Cardiac septum (tissue), 1 donor: ENCODE measurements around the gene SULT1E1. TPM values are rescaled to one million over a fixed set of nuclear protein-coding genes. Genes with fewer than 3 reads are reported as not detected.

Experiments used
- DNase-seq: peaks from one replicate; pipeline ENCODE4 v3.0.0-alpha.2; 2020; ENCODE audit warnings: low spot score
- intact Hi-C: fragments of 100-400 bp; cut with DNase I; formaldehyde crosslinking; loops from one replicate; pipeline ENCODE4 v1.14.0; 2022
- long read RNA-seq: library from polyadenylated mRNA; unstranded; transcript quantifications from one replicate; pipeline ENCODE4 v2.0.0, GENCODE V29; 2021
- total RNA-seq: library from RNA; stranded (reverse); fragmentation: NEBNext Ultra II Directional; extraction: Animal tissue kit (Norgen Biotek cat#: 25700); gene quantifications from one replicate; pipeline ENCODE4 v1.2.1, GENCODE V29; 2021
- donor health status: DM: no; HTN: no; CAD: no.

SULT1E1 gene
- not detected for total RNA-seq
- long read RNA-seq, result 0 reads

- intact Hi-C loops, result no loop called here
- DNase-seq, result no peak
Measured at GRCh38 chr4:69860052-69860451, at the start of gene SULT1E1. SULT1E1 (minus strand) TSS chr4:69860145; CDS start chr4:69857644, 2,501 bp downstream.

GRCh38 chr4:69909195-69909594, 49.2 kb upstream of the SULT1E1 start:
- DNase-seq, result no peak
- intact Hi-C loops, result no loop called here

GRCh38 chr4:69907151-69907550, 47.2 kb upstream of the SULT1E1 start:
- no peak for DNase-seq
- intact Hi-C loops, result no loop called here

GRCh38 chr4:69896530-69897116, 36.7 kb upstream of the SULT1E1 start:
- no peak for DNase-seq
- intact Hi-C loops, result no loop called here

- DNase-seq, result no peak
- intact Hi-C loops, result no loop called here
Measured at GRCh38 chr4:69894721-69895120, 34.8 kb upstream of the SULT1E1 start.

- intact Hi-C loops, result no loop called here
- DNase-seq, result no peak
Measured at GRCh38 chr4:69894186-69894585, 34.2 kb upstream of the SULT1E1 start.

GRCh38 chr4:69888336-69888735, 28.4 kb upstream of the SULT1E1 start:
- intact Hi-C loops, result no loop called here
- DNase-seq, result no peak

- intact Hi-C loops, result loop anchor here (5.0 kb wide), 1 partner anchor 195 kb away; no protein-coding TSS in a partner anchor
- DNase-seq, result no peak
Measured at GRCh38 chr4:69882150-69882549, 22.2 kb upstream of the SULT1E1 start.

GRCh38 chr4:69881173-69881773, 21.3 kb upstream of the SULT1E1 start:
- intact Hi-C loops, result loop anchor here (5.0 kb wide), 1 partner anchor 194 kb away; no protein-coding TSS in a partner anchor
- DNase-seq, result no peak

GRCh38 chr4:69878250-69878649, 18.3 kb upstream of the SULT1E1 start:
- DNase-seq, result no peak

GRCh38 chr4:69877453-69877852, 17.5 kb upstream of the SULT1E1 start:
- DNase-seq, result no peak
- intact Hi-C loops, result no loop called here

More at GRCh38 chr4:69878250-69878649, 18.3 kb upstream of the SULT1E1 start:
- intact Hi-C loops, result no loop called here

GRCh38 chr4:69876071-69876470, 16.1 kb upstream of the SULT1E1 start:
- intact Hi-C loops, result no loop called here
- DNase-seq, result no peak

- intact Hi-C loops, result no loop called here
- DNase-seq, result no peak
Measured at GRCh38 chr4:69875576-69875975, 15.6 kb upstream of the SULT1E1 start.

GRCh38 chr4:69874507-69874906, 14.6 kb upstream of the SULT1E1 start:
- no peak for DNase-seq
- intact Hi-C loops, result no loop called here

- DNase-seq, result no peak
- intact Hi-C loops, result no loop called here
Measured at GRCh38 chr4:69861756-69862155, 1.8 kb upstream of the SULT1E1 start.

- no peak for DNase-seq
- intact Hi-C loops, result no loop called here
Measured at GRCh38 chr4:69860521-69861298, 765 bp upstream of the SULT1E1 start.

GRCh38 chr4:69859140-69859685, 732 bp downstream of the SULT1E1 start:
- no peak for DNase-seq
- intact Hi-C loops, result no loop called here

- no peak for DNase-seq
- intact Hi-C loops, result no loop called here
Measured at GRCh38 chr4:69858690-69859089, 1.3 kb downstream of the SULT1E1 start.

GRCh38 chr4:69855822-69856221, 4.1 kb downstream of the SULT1E1 start:
- intact Hi-C loops, result no loop called here
- DNase-seq, result no peak

GRCh38 chr4:69849969-69850368, 10.0 kb downstream of the SULT1E1 start:
- no peak for DNase-seq
- intact Hi-C loops, result no loop called here
